ENCODE results near the gene PARP4.
"Not testable (repeated sequence)": the region's sequence is repeated elsewhere in the genome, so short reads cannot be mapped to it uniquely, and the experiment has no call there.

GRCh38 chr13:24472129-24472528, 40.4 kb downstream of the PARP4 start:
- TF ChIP-seq, protein P1, sequence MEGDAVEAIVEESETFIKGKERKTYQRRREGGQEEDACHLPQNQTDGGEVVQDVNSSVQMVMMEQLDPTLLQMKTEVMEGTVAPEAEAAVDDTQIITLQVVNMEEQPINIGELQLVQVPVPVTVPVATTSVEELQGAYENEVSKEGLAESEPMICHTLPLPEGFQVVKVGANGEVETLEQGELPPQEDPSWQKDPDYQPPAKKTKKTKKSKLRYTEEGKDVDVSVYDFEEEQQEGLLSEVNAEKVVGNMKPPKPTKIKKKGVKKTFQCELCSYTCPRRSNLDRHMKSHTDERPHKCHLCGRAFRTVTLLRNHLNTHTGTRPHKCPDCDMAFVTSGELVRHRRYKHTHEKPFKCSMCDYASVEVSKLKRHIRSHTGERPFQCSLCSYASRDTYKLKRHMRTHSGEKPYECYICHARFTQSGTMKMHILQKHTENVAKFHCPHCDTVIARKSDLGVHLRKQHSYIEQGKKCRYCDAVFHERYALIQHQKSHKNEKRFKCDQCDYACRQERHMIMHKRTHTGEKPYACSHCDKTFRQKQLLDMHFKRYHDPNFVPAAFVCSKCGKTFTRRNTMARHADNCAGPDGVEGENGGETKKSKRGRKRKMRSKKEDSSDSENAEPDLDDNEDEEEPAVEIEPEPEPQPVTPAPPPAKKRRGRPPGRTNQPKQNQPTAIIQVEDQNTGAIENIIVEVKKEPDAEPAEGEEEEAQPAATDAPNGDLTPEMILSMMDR (conservative IDR thresholded peaks at IDR 0.05; ENCODE audit: low read depth, low read length) = not testable (repeated sequence)
- TF ChIP-seq POLR2A (IDR thresholded peaks at IDR 0.05; ENCODE audit: low read depth, low read length) = not testable (repeated sequence)

Measured in IMR-90 (cell line).